ENCODE data around the gene APOB.

The APOB gene

DNA sequence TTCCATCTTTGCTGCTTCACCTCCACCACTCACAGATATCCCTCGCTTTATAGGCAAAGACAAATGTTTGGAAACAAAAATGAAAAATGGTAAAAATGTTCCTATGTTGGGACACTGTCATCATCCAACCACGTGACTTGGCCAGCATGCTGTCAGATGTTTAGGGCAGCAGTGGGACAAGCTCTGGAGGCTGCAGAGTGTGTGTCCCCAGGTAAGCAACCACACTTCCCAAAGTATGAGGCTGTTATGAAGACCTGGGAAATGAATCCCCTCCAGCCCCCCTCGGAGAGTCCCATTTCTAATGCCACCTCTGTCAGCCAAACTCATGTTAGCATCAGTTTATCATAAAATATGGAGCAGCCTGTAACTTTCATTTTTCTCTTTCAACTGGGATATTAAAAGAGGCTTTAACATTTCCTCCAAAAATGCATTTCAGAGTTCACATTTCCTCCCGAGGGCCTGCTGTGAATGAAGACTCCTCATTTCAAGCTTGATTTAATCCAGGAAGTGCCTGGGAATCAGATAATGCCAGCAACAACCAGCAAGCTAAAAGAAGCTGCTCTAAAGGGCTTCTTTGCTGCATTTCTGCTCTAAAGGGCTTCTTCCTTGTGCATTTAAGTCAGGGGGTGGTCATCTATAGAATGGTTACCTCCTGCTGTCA, 66.2 kb downstream of the APOB start:
- DNase-seq, result no peak

GRCh38 chr2:20976527-20976926, 67.3 kb downstream of the APOB start:
- no peak for DNase-seq

GRCh38 chr2:20972792-20973565, 70.9 kb downstream of the APOB start:
- no peak for DNase-seq

DNA sequence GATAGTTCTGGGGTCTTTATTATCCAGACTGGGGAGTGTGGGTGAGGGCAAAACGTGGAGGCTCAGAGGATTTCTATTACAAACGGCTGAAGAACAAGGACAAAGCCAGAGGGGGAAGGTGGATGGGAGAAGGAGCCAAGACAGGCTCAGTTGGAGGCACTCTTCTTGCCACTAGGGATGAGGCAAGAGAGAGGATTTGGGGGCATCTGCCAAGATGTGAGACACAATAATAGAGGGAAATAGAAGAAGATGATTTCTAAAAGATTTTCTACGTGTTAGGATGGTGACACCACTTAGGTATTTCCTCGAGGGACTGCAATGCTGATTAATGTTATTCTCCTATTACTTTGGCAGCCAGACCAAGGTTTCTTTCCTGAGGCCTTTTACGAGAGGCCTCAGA, 71.8 kb downstream of the APOB start:
- no peak for DNase-seq

GRCh38 chr2:20970068-20970467, 73.8 kb downstream of the APOB start:
- no peak for DNase-seq

GRCh38 chr2:20966061-20966595, 77.7 kb downstream of the APOB start:
- peak; percentile 27 for DNase-seq

DNA sequence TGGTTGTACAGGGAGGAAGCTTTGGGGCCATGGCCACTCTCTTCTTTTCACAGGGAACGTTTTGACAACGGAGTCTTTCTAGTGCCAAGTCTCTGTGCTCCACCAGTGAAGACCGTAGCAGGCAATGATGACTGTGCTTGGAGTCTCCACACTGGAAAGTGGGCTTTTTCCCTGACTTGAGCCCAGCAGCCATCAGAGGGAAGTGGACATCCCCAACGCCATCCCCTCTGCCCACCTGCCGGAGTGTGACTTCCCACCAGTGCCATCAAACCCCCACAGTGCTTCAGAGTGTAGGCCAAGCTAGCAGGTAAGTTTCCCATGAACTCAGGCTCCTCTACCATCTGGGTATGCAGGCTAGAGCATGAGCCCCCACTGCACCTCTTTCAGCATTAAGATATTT, 78.7 kb downstream of the APOB start:
- no peak for DNase-seq

DNA sequence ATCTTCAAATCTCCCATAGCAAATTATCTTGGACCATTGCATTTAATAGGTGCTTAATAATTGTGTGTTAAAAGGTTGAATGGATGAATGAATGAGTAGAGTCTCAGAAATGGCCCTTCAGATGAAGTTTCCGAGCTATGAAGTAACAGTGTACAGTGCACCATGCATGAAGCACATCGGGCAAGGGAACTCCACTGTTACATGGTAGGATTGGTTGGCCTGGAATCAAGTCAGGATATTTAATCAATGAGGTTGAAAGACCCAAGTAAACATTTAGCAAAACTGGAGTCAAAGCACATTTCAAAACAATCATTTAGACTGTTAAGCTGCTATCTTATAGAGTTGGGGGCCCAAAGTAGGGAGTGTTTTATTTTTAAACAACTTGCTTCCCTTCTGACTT, 80.0 kb downstream of the APOB start:
- no peak for DNase-seq

DNA sequence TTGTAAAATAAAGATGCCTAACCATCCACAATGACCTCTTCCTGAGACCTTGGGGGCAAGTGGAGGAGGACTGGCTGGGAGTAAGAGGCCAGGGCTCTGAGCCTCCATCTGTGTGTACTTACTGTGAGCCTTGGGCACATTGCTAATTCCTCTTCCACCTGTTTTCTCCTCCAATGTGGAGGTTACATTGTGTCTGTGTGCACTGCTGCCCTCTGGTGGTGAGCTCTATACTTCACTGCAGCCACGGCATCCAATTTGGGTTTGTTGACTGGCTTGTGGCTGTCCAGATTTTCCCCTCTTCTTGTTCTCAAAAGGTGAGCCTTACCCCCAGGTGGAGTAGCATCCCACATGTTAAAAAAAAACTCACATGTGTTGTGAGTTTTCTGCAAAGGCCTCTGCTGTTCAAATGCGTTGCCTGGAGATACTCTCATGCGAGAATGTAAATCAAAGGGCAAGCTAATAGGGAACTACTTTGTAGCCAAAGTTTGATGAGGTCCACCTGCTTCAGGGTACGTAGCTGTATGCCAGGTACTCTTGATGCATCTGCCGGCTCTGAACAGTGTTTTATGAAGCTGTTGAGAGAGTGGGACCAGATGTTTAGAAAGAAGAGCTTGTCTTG, 80.8 kb downstream of the APOB start:
- DNase-seq, result peak; percentile 46

- DNase-seq, result peak; percentile 2
Observed at GRCh38 chr2:20961858-20962257, 82.0 kb downstream of the APOB start.

GRCh38 chr2:20960003-20960402, 83.9 kb downstream of the APOB start:
- no peak for DNase-seq

DNA sequence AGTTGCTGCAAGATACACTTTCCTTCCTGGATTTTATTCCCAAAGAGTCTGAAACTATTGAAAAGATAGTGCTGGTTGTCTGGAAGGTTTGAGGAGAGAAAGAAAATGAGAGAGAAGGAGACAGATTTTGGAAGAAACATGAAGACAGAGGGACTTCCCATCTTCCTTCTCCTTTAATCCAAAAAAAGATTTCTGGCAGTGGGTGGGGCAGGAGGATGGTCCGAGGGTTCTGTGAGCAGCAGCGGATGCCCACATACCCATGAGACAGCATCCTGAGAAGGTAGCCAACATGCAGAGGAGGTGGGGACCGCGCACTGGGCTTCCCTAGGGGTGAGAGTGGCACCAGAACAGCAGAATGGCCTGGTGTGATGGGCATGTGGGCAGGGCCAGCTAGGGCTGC, 84.6 kb downstream of the APOB start:
- DNase-seq, result no peak

- no peak for DNase-seq
Observed at GRCh38 chr2:20957788-20958525, 85.9 kb downstream of the APOB start.

DNA sequence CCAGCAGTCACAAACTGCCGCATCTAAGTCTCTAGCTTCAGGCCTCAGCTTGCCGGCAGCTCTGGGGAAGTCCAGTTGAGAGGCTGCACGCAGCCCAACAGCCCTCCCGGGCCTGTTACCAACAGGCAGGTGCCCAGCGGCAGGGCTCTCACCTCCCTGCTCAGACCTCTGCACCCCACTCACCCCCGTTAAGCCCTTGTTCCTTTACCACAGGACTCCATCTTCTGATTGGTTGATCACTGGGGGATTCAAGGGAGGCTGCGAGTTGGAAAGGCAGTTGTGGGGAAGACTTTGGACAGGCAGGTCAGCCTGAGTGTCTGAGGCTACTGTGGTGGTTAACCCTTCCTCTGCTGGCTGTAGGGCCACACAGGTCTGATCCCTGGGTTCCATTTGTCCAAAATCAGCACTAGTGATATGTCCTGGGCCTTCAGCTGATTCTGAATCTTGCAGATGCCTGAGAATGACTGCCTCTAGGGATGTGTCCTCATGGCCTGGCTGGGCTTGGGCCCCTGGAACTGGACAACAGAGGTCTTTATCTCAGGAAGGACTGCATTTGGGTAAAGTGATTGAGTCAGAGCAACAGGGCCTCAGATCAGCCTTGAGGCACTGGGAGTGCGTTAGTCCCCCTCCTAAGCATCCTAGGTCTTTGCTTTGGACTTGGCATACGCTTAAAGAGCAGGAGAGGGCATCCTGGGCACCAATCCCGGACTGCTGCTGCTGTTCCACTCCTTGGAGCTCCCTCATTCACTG, 88.4 kb downstream of the APOB start:
- no peak for DNase-seq

DNA sequence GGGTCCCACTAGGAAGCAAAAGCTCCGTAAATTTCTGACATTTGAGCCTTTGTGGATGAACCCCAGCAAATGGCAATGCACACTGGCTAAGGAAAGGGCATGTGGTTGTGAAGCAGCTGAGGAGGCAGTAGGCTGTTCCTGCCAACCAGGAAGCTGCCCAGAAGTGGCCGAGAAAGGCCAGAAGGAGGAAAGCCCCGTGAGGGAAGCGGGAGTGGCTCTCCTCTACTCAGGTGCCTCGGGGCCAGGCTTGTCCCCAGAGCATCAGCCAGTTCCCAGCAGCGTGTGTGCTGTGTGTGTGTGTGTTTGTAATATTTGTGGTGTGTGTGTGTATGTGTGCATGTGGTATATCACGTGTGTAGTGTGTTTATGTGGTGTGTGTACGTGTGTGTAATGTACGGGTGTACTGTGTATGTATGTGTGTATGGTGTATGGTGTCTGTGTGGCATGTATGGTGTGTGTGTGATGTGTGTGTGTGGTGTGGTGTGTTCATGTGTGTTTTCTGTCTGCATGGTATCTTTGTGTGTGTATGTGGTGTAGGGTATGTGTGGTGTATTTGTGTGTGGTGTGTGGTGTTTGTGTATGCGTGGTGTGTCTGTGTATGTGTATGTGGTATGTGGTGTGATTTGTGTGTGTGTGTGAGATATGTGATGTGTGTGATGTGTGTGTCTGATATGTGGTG, 90.6 kb downstream of the APOB start:
- DNase-seq, result no peak

Data from fibroblast of upper back skin (primary cell).